ENCODE measurements around the gene SPOP.

Gene SPOP

GRCh38 chr17:49583889-49584288 lies 94.0 kb downstream of the SPOP start:
- no peak for DNase-seq (ENCODE audit: low read depth)

DNA sequence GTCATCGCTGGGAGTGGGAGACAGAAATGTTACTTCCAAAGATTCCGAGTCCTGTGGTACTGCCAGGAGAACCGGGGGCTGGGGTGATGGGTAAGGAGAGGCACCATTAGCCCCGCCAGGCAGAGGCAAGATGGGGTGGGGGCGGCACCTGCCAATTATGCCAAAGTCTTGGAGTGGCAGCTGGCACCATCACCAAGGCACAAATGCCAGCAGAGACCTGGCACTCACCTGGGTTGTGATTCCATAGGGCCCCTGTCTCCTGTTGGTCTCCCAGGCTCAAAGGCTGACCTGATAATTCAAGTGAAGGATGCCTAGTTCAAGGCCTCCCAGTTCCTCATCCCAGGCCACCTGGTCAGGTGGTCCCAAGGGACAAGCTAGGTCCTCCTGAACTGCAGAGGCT lies 94.7 kb downstream of the SPOP start:
- DNase-seq (ENCODE audit: low read depth): no peak

DNA sequence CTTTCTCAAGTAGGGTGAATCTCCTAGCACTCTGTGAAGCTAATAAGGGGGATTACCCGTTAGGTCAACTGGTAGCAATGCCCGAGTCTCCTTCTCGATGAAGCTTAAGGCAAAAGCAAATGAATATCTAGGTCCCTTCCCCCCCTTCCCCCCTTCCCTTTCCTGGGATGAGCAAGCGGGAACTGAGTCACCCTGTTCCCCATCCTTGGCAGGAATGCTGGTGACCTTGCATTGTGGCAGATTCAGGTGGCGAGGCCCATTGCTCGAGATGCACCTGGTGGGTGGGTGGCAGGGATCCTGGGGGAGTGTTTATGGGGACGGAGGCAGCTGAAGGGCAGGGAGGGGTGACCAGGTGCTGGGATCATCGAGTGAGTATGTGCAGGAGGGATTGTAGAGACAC lies 95.1 kb downstream of the SPOP start:
- DNase-seq (ENCODE audit: low read depth): no peak

GRCh38 chr17:49582055-49582722 lies 95.7 kb downstream of the SPOP start:
- no peak for DNase-seq (ENCODE audit: low read depth)

- no peak for DNase-seq (ENCODE audit: low read depth)
These were observed 96.3 kb downstream of the SPOP start for GRCh38 chr17:49581648-49581998.

DNA sequence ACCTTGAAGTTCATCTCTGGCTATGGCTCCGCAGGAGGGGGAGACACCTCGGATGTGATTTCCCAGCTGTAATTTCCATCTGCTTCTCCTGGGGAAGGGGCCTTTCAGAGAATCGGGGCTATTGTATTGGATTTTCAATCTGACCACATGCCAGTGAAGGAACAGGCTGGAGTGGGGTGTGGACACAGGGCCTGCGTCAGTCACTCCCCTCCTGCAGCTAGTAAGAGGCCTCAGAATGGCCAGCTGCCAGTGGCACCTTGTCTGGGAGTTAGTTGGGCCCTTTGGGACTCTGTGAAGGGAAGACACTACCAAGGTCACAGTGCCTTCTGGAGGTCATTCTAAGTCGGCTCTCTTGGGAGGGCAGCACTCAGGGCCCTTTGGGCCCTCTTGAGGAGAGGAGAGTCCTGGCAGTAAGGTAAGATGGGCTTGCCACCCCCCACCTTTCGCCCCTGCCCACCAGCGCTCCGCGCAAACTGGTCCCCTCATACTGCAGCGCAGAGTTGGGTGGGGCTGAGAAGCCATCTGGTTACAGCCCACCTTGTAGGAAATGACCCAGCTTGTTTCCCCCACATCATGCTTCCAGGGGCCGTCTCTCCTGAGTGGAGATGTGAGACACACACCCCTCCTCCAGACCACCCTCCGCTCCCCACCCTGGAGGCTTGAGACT lies 96.8 kb downstream of the SPOP start:
- no peak for DNase-seq (ENCODE audit: low read depth)

- no peak for DNase-seq (ENCODE audit: low read depth)
These were observed 97.7 kb downstream of the SPOP start for GRCh38 chr17:49580055-49580721.

- DNase-seq (ENCODE audit: low read depth): no peak
These were observed 98.4 kb downstream of the SPOP start for GRCh38 chr17:49579522-49579921.

- DNase-seq (ENCODE audit: low read depth): no peak
These were observed 98.9 kb downstream of the SPOP start for GRCh38 chr17:49578952-49579500.

- DNase-seq (ENCODE audit: low read depth): no peak
These were observed 99.5 kb downstream of the SPOP start for GRCh38 chr17:49578414-49578813.

- DNase-seq (ENCODE audit: low read depth): no peak
These were observed 99.9 kb downstream of the SPOP start for GRCh38 chr17:49577963-49578362.

- DNase-seq (ENCODE audit: low read depth): no peak
These were observed 100.3 kb downstream of the SPOP start for GRCh38 chr17:49577650-49577934.

DNA sequence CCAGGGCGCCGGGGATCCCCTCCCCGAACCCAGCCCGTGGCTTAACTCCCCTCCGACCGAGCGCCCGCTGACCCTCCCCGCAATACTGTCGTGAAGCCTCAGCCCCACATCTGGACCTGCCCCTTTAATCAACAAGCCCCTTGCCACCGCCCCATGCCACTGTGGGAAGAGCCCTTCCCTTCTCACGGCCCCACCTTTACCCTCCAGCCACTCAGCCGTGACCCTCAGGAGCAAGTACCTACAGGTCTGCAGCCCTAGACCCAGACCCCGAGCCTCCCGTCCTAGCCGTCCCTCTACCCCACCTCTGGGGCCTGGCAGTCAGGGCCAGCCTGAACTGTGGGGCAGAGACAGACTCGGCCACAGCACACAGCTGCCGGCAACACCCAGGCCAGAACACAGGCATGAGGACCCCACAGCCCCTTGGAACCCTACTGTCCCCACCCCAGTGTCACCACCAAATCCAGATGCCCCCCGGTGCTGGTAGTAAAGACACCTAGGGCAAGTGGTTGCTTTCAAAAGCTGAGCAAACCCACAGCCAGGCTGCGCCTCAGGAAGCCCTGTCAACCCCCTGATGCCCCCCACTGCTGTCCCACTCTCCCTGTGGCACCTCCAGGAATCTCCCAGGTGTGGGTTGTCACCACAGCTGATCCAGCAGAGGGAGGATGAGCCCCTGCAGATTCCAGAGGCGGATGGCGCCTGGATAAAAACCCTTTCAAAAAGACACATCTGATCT lies 100.8 kb downstream of the SPOP start:
- DNase-seq (ENCODE audit: low read depth): no peak

DNA sequence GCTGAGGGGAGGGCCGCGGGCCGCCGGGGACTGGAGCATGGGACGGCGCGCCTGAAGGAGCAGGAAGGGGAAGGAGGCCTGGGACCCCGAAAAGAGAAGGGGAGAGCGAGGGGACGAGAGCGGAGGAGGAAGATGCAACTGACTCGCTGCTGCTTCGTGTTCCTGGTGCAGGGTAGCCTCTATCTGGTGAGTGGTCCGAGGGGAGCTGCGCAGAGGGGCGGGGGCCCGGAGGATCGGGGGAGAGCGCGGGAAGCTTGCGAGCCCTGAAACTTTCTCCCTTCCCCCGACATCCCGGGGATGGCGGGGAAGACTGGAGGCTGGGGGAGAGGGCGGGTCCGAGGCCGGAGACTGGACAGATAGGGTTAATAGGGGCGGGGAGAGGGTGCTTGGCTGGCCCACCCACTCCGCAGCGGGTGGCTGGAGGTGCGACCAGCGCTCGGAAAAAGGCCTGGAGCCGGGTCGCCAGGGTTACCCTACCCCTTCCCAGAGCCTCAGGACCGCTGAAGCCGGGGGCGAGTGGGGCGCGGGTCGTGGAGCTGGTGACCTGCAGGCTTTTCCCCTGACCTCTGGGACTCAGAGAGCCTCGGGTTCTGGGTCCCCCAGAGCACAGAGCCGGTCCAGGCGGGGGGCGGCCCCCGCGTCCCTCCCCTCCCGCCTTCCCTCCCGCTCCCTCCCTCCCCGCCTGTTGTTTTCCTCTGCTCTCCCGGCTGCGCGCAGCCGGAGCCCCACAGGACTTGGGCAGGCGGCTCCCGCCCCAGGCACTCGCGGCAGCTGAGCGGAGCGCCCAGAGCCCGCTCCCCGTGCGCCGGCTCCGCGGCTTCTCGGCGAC lies 101.6 kb downstream of the SPOP start:
- no peak for DNase-seq (ENCODE audit: low read depth)

GRCh38 chr17:49575679-49576087 lies 102.2 kb downstream of the SPOP start, which contains the start of gene NXPH3:
Gene NXPH3 (plus strand): TSS chr17:49575871. CDS start chr17:49576220, 349 bp downstream.
- DNase-seq (ENCODE audit: low read depth): peak; percentile 42

DNA sequence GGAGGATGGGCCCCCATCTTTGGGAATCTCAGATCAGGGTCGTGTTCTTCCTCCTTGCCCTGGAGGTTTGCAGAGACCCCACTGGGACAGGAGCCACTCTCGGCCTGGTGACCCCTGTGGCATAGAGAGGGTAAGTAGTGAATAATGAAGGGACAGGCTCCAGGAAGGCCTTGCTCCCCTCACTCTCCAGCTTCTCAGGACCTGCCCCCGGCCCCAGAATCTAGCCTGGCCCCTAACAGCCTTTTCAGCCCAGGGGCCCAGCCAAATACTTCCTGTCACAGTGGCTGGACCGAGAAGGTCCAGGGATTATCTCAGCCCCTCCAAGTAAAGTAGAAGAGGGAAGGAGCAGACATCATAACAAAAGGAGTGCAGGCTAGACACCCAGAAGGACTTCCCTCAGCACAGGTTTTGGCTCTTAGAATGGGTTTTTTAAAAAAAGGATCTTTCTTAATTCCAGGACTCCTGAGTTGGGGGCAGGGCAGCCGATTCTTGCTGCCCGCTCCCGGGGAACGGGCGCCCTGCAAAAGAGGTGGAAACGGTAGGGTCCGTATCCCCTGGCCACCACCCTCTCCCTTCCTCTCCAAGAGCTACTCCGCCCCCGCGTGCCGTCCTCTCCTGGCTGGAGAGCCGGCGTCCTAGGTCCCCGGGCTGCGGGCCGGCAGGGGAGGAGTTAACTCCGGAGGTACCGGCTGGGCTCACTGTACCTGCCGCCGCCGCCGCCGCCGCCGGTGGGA lies 102.8 kb downstream of the SPOP start:
- DNase-seq (ENCODE audit: low read depth): no peak

DNA sequence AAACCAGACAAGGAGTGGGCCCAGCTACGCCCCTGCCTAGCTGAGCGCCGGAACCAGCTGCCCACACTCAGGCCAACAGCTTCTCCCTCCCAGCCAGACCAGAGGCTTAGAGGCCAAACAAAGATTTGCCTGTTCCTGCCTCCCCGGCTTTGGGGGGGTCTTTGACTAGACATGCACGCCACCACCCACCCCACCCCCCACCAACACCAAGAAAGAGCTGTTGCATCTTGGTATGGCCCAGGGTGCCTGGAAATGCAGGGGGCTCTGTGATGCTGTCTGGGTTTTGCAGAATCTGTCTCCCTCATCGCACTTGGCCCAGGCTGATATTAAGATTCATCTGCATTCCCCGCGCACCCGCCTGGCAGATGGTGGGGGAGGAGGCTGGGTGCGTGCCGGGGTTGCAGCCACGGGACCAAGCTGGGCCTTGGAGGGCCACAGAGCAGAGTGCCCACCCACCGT lies 103.5 kb downstream of the SPOP start:
- no peak for DNase-seq (ENCODE audit: low read depth)

DNA sequence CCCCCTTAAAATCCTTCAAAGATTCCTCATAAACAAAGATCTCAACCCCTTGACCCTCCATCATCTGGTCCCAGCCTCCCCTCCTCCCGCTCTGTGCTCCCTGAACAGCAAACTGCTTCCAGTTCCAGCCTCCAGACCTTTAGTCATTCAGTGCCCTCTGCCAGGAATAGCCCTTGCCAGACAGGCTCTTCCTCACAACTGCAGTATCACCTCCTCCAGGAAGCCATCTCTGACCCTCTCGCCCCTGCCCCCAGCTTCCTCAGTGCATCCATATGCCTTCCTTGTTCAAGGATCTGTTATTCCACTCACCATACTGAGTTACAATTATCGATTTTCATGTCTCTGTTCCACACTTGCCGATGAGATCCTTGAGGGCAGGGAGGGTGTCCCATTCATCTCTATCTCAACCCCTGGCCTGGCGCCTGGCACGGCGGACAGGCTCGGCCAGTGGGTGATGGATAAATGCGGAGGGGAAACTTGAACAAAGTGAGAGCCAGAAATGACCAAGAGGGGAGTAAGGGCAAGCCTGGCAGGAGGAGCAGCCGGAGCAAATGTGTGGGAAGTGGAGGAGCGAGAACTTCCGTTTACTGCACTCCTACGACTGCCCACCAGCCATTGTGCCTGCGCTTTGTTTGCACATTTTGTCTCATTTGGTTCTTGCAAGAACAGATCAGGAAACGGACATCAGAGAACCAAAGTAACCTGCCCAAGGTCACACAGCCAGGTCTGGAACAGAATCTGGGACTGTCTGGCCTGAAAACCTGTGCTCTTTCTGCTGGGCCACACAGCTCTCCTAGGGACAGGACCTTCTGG lies 104.2 kb downstream of the SPOP start:
- no peak for DNase-seq (ENCODE audit: low read depth)

GRCh38 chr17:49572806-49573420 lies 105.0 kb downstream of the SPOP start:
- no peak for DNase-seq (ENCODE audit: low read depth)

- DNase-seq (ENCODE audit: low read depth): no peak
These were observed 105.7 kb downstream of the SPOP start for GRCh38 chr17:49572226-49572625.
